Keratinocyte (primary cell): ENCODE measurements around the gene APOBEC3C. TPM values are rescaled to one million over a fixed set of nuclear protein-coding genes. Genes with fewer than 3 reads are reported as not detected.
"Not testable (repeated sequence)": the region's sequence is repeated elsewhere in the genome, so short reads cannot be mapped to it uniquely, and the experiment has no call there.

ENCODE experiments used
- DNase-seq: peaks from one replicate; pipeline ENCODE4 v3.0.0-alpha.2; 2011; ENCODE audit warnings: low read depth, missing footprints, low spot score
- FAIRE-seq: peaks from 2 replicates; lab custom pipeline; 2011; peaks lifted over from hg19 to GRCh38; lab: Jason Lieb, UNC
- H2AFZ ChIP-seq: 2 replicates; pipeline ENCODE4 v1.6.0; 2012; ENCODE audit warnings: low read length, control low read depth, inconsistent platforms; ENCODE audit not compliant: control insufficient read depth
- H3K27ac ChIP-seq: 2 replicates; pipeline ENCODE4 v1.5.1; 2011; ENCODE audit warnings: low read length; ENCODE audit not compliant: control insufficient read depth, insufficient read depth
- H3K27me3 ChIP-seq: 3 replicates; pipeline ENCODE4 v1.6.0; 2011; ENCODE audit warnings: low read length; ENCODE audit not compliant: control insufficient read depth, insufficient read depth; ENCODE audit errors: extremely low read depth
- H3K36me3 ChIP-seq, 2 experiments: 2 replicates in 1 of 2; 3 replicates in 1 of 2; pipeline ENCODE4 v1.5.1; 2011; ENCODE audit warnings: low read length in 2 of 2, mild to moderate bottlenecking in 1 of 2; ENCODE audit not compliant: control insufficient read depth in 2 of 2, insufficient read depth in 2 of 2; ENCODE audit errors: extremely low read depth in 1 of 2
- H3K4me1 ChIP-seq: 3 replicates; pipeline ENCODE4 v1.5.1; 2011; ENCODE audit warnings: low read length; ENCODE audit not compliant: control insufficient read depth, insufficient read depth; ENCODE audit errors: extremely low read depth
- H3K4me2 ChIP-seq: 3 replicates; pipeline ENCODE4 v1.6.0; 2011; ENCODE audit warnings: low read depth, low read length; ENCODE audit not compliant: control insufficient read depth, insufficient read depth; ENCODE audit errors: extremely low read depth
- H3K4me3 ChIP-seq, 3 experiments: fragments of 200-600 bp in 1 of 3; sonication (generic) in 1 of 3; 2 replicates in 2 of 3; 3 replicates in 1 of 3; pipeline ENCODE4 v1.5.1; 2011 to 2016; ENCODE audit warnings: low read length in 3 of 3, mild to moderate bottlenecking in 3 of 3, control low read depth in 2 of 3, inconsistent platforms in 1 of 3, low read depth in 1 of 3, mixed read lengths in 1 of 3, mixed run types in 1 of 3, moderate library complexity in 1 of 3; ENCODE audit not compliant: control insufficient read depth in 2 of 3, insufficient read depth in 2 of 3; ENCODE audit errors: extremely low read depth in 1 of 3
- H3K79me2 ChIP-seq: 2 replicates; pipeline ENCODE4 v1.6.0; 2012; ENCODE audit warnings: low read length; ENCODE audit not compliant: control insufficient read depth, insufficient read depth
- H3K9ac ChIP-seq: 3 replicates; pipeline ENCODE4 v1.6.0; 2011; ENCODE audit warnings: low read length; ENCODE audit not compliant: control insufficient read depth, insufficient read depth; ENCODE audit errors: extremely low read depth
- H3K9me1 ChIP-seq: 3 replicates; pipeline ENCODE4 v1.6.0; 2011; ENCODE audit warnings: low read length; ENCODE audit not compliant: control insufficient read depth, insufficient read depth; ENCODE audit errors: extremely low read depth
- H3K9me3 ChIP-seq: 2 replicates; pipeline ENCODE4 v1.5.1; 2012; ENCODE audit warnings: low read depth, low read length; ENCODE audit not compliant: control insufficient read depth
- H4K20me1 ChIP-seq: 3 replicates; pipeline ENCODE4 v1.6.0; 2011; ENCODE audit warnings: low read length; ENCODE audit not compliant: control insufficient read depth, insufficient read depth; ENCODE audit errors: extremely low read depth
- CTCF ChIP-seq, 3 experiments: IDR thresholded peaks in 1 of 3; conservative IDR thresholded peaks in 1 of 3; optimal IDR thresholded peaks in 1 of 3; 2 replicates in 2 of 3; 3 replicates in 1 of 3; pipeline versions ENCODE3 to v1.5.1; 2011; ENCODE audit warnings: low read length in 3 of 3, mild to moderate bottlenecking in 3 of 3, moderate library complexity in 2 of 3, control low read depth in 1 of 3, inconsistent platforms in 1 of 3; ENCODE audit not compliant: insufficient read depth in 2 of 3; ENCODE audit errors: extremely low read depth in 1 of 3
- EZH2 ChIP-seq: IDR thresholded peaks from one replicate; pipeline ENCODE4 v1.6.1; 2012; ENCODE audit warnings: inconsistent platforms, mild to moderate bottlenecking, low read length, moderate library complexity
- dilution Hi-C: fragments of 300-500 bp; cut with MboI; formaldehyde crosslinking; loops from one replicate; pipeline ENCODE4 v1.7.0; 2020; ENCODE audit warnings: low sequenced_read_pairs; ENCODE audit not compliant: extremely low pct_ligation_motif_present
- polyA plus RNA-seq, 5 experiments: library from polyadenylated mRNA; depleted of rRNA in 3 of 5; stranded (reverse) in 3 of 5; stranded (forward) in 1 of 5; unstranded in 1 of 5; fragments of >200 nt; gene quantifications; 1 replicate in 1 of 5; 2 replicates in 3 of 5; 3 replicates in 1 of 5; pipeline versions ENCODE4 v1.2.1 to v1.2.3, GENCODE V29; 2011 to 2012; ENCODE audit warnings: missing spikeins in 2 of 5, low read depth in 1 of 5, low replicate concordance in 1 of 5

The APOBEC3C gene
- polyA plus RNA-seq, 1 donor (not counting 4 experiments of a cell fraction or from before 2014, with no cell fraction given), result 34.7 TPM

- no peaks in the 10 kb centered on the region for H3K79me2 ChIP-seq
- H3K4me2 ChIP-seq, result no peak overlapping the region
- TF ChIP-seq CTCF (optimal IDR thresholded peaks at IDR 0.05 in 1 of 3, IDR thresholded peaks at IDR 0.05 in 1 of 3, conservative IDR thresholded peaks at IDR 0.05 in 1 of 3; ENCODE audit: extremely low read depth in 1 of 3, insufficient read depth in 2 of 3, low read length in 3 of 3) (no peak), EZH2 (no peak)
- no peaks in the 10 kb centered on the region for H3K36me3 ChIP-seq
- H3K9ac ChIP-seq, result no peak overlapping the region
- no peaks in the 10 kb centered on the region for H4K20me1 ChIP-seq
- no peak overlapping the region for H3K4me3 ChIP-seq
- H3K4me1 ChIP-seq, result no peaks in the 10 kb centered on the region
- DNase-seq (no peak), FAIRE-seq (no peak)
- H3K27ac ChIP-seq, result no peak overlapping the region
- H3K9me3 ChIP-seq, result no peaks in the 10 kb centered on the region
- no peak overlapping the region for H2AFZ ChIP-seq
- H3K9me1 ChIP-seq, result no peaks in the 10 kb centered on the region
- no peaks in the 10 kb centered on the region for H3K27me3 ChIP-seq
- dilution Hi-C loops, result no loop called here
These were observed 39.3 kb upstream of the APOBEC3C start for GRCh38 chr22:38974826-38975175.

GRCh38 chr22:38977289-38977688, 36.8 kb upstream of the APOBEC3C start:
- H3K4me3 ChIP-seq, H3K4me1 ChIP-seq, H3K9ac ChIP-seq, H2AFZ ChIP-seq, H4K20me1 ChIP-seq, H3K27me3 ChIP-seq, dilution Hi-C loops, H3K9me3 ChIP-seq, FAIRE-seq, H3K27ac ChIP-seq, H3K4me2 ChIP-seq, H3K9me1 ChIP-seq, H3K36me3 ChIP-seq, H3K79me2 ChIP-seq, DNase-seq: not testable (repeated sequence)

GRCh38 chr22:38980587-38980986, 33.5 kb upstream of the APOBEC3C start:
- H3K9me3 ChIP-seq, H3K27ac ChIP-seq, dilution Hi-C loops, FAIRE-seq, H3K27me3 ChIP-seq, H3K4me2 ChIP-seq, H4K20me1 ChIP-seq, H3K79me2 ChIP-seq, H3K4me3 ChIP-seq, H2AFZ ChIP-seq, H3K9ac ChIP-seq, DNase-seq, H3K36me3 ChIP-seq, H3K9me1 ChIP-seq: not testable (repeated sequence)
- H3K4me1 ChIP-seq, result peaks cover 22% of the 10 kb centered on the region
